ENCODE measurements around the gene ALG13.
"Not testable (repeated sequence)": the region's sequence is repeated elsewhere in the genome, so short reads cannot be mapped to it uniquely, and the experiment has no call there.

Gene ALG13

GRCh38 chrX:111761578-111762135 lies 80.7 kb downstream of the ALG13 start:
- DNase-seq, result no peak

- no peak for DNase-seq
These were observed 97.6 kb downstream of the ALG13 start for GRCh38 chrX:111778591-111778990.

- peak; percentile 3 to 11 for DNase-seq
These were observed 98.6 kb downstream of the ALG13 start for GRCh38 chrX:111779582-111779981.

- no peak for DNase-seq
These were observed 103.7 kb downstream of the ALG13 start for GRCh38 chrX:111784667-111785066.

- not testable (repeated sequence) for DNase-seq
These were observed 109.1 kb downstream of the ALG13 start for GRCh38 chrX:111790054-111790453.
